ENCODE data around the gene KDM4C. TPM values are rescaled to one million over a fixed set of nuclear protein-coding genes. Genes with fewer than 3 reads are reported as not detected.

The KDM4C gene
- total and polyA plus RNA-seq, 2 of the 4 experiments (the other 2 are of a cell fraction), result 11.8 to 23.8 TPM

- Histone ChIP-seq H3K14ac (replicated peaks; ENCODE audit: low read depth, low read length) (no peak overlapping the region), H4K20me1 (ENCODE audit: insufficient read depth, low read length) (no peaks in the 10 kb centered on the region), H3K27me3 (ENCODE audit: control insufficient read depth, insufficient read depth, low read length) (no peaks in the 10 kb centered on the region), H3K79me1 (ENCODE audit: low read depth in 1 of 2, low read length in 2 of 2) (no peaks in the 10 kb centered on the region), H3K9me3 (ENCODE audit: control insufficient read depth, insufficient read depth, low read length) (no peaks in the 10 kb centered on the region), H2AFZ (replicated peaks; ENCODE audit: low read length, poor library complexity) (no peak overlapping the region), H2AK5ac (ENCODE audit: low read depth, low read length) (no peak overlapping the region), H3K27ac (ENCODE audit: insufficient read depth, low read length) (no peak overlapping the region), H4K8ac (ENCODE audit: low read depth in 2 of 2, low read length in 2 of 2) (no peak overlapping the region), H4K5ac (ENCODE audit: low read depth, low read length) (no peak overlapping the region), H2BK15ac (ENCODE audit: low read depth, low read length) (no peak overlapping the region), H2BK20ac (ENCODE audit: low read depth, low read length) (no peak overlapping the region), H3K56ac (ENCODE audit: extremely low read depth, insufficient read depth, low read length) (no peak overlapping the region), H3K4ac (ENCODE audit: low read depth, low read length) (no peak overlapping the region), H2AK9ac (replicated peaks; ENCODE audit: low read depth, low read length, poor library complexity) (no peak overlapping the region), H2BK120ac (ENCODE audit: low read depth, low read length) (no peak overlapping the region), H3K9me1 (ENCODE audit: insufficient read depth, low read length) (no peaks in the 10 kb centered on the region), H3K4me3 (ENCODE audit: insufficient read depth, low read depth, low read length) (no peak overlapping the region), H3K4me1 (ENCODE audit: control insufficient read depth, insufficient read depth, low read length) (peaks cover 3% of the 10 kb centered on the region), H3K18ac (ENCODE audit: low read depth, low read length) (no peak overlapping the region; the same call in 1 of the 2 replicates), H2BK5ac (ENCODE audit: low read depth, low read length, poor library complexity, severe bottlenecking) (no peak overlapping the region), H3K4me2 (ENCODE audit: low read depth, low read length) (no peak overlapping the region), H3K23ac (ENCODE audit: low read depth, low read length) (no peak overlapping the region), H3K36me3 (ENCODE audit: control insufficient read depth, insufficient read depth, low read length) (no peaks in the 10 kb centered on the region), H3K9ac (ENCODE audit: low read depth, low read length) (no peak overlapping the region), H4K91ac (ENCODE audit: insufficient read depth, low read depth, low read length) (no peak overlapping the region)
- in situ Hi-C loops (cut with MboI; ENCODE audit: low sequenced_read_pairs) (loop anchor here (10.0 kb wide), 1 partner anchor 481 kb away; no protein-coding TSS in a partner anchor), dilution Hi-C loops (cut with HindIII; ENCODE audit: low sequenced_read_pairs, unreplicated experiment) (no loop called here), intact Hi-C loops (cut with micrococcal nuclease) (loop anchor here (2.0 to 10.0 kb wide), 6 partner anchors 145 to 741 kb away; partner anchors contain the start of gene DMAC1)
- CTCF ChIA-PET, result interaction anchor here (1.3 to 2.8 kb wide), 5 partner anchors 13 to 481 kb away, joined by 4 to 13 read pairs (median 8); no protein-coding TSS in a partner anchor
- POLR2A ChIA-PET (ENCODE audit: unreplicated experiment), result no interaction called here
- WGBS, 2 experiments (ENCODE audit: extremely low coverage in 2 of 2, insufficient read length in 1 of 2), result no CpG with 5 or more reads among the region's 2 CpGs
- DNase-seq (no peak), ATAC-seq (ENCODE audit: low read depth) (no peak)
- no peak for TF ChIP-seq BHLHE40 (IDR thresholded peaks at IDR 0.05; ENCODE audit: low read depth, low read length)
- TF ChIP-seq POLR2A (IDR thresholded peaks at IDR 0.05; ENCODE audit: low read depth, low read length), result no peak
- TF ChIP-seq MAZ (IDR thresholded peaks at IDR 0.05; ENCODE audit: borderline replicate concordance, low read depth, low read length), result no peak
- TF ChIP-seq MXI1 (IDR thresholded peaks at IDR 0.05; ENCODE audit: borderline replicate concordance, low read depth, low read length), result no peak
- no peak for TF ChIP-seq SMC3 (IDR thresholded peaks at IDR 0.05; ENCODE audit: low read depth, low read length)
- TF ChIP-seq FOS (IDR thresholded peaks at IDR 0.05; ENCODE audit: low read depth, low read length), result no peak
- no TSS peak for BruUV-seq (replicated peaks)
Measured at GRCh38 chr9:7053903-7054302, 296.1 kb downstream of the KDM4C start.
